ENCODE results near the gene RFX2. TPM values are rescaled to one million over a fixed set of nuclear protein-coding genes. Genes with fewer than 3 reads are reported as not detected.
"Not testable (repeated sequence)": the region's sequence is repeated elsewhere in the genome, so short reads cannot be mapped to it uniquely, and the experiment has no call there.

The RFX2 gene
- total and polyA plus RNA-seq, 4 donors = 0.67 to 5.1 (median 2.8) TPM

GRCh38 chr19:5963855-5964254, 146.4 kb downstream of the RFX2 start:
- Histone ChIP-seq H3K4me1 (ENCODE audit: control insufficient read depth in 4 of 4, insufficient read depth in 4 of 4, low read length in 3 of 4) (peaks cover 28 to 55% (median 39%) of the 10 kb centered on the region in 4 donors), H3K9ac (ENCODE audit: low read depth in 1 of 2, low read length in 2 of 2) (no peak overlapping the region), H3K4me3 (ENCODE audit: low read depth in 1 of 3, low read length in 3 of 3) (no peak overlapping the region), H3K27ac (ENCODE audit: low read depth in 1 of 2, low read length in 2 of 2) (peak overlapping the region; percentile 94 to 99), H3K9me3 (ENCODE audit: control insufficient read depth in 4 of 4, low read length in 3 of 4) (no peaks in the 10 kb centered on the region), H3K27me3 (ENCODE audit: control insufficient read depth in 4 of 4, insufficient read depth in 4 of 4, low read length in 3 of 4) (no peaks in the 10 kb centered on the region), H3K36me3 (ENCODE audit: control insufficient read depth in 4 of 4, insufficient read depth in 3 of 4, low read depth in 1 of 4, low read length in 3 of 4) (no peaks in the 10 kb centered on the region)
- 93% methylated on average over 7 of the region's 7 CpGs for WGBS
- TF ChIP-seq RXRA (IDR thresholded peaks at IDR 0.05) (no peak), ATF3 (IDR thresholded peaks at IDR 0.05) (no peak), MAX (IDR thresholded peaks at IDR 0.05) (no peak), REST (IDR thresholded peaks at IDR 0.05) (no peak), NR2F2 (IDR thresholded peaks at IDR 0.05) (no peak), SP1 (IDR thresholded peaks at IDR 0.05) (no peak), TAF1 (conservative IDR thresholded peaks at IDR 0.05) (no peak), RAD21 (IDR thresholded peaks at IDR 0.05) (no peak), FOXA2 (IDR thresholded peaks at IDR 0.05) (no peak), FOXA1 (IDR thresholded peaks at IDR 0.05) (no peak), ZBTB33 (IDR thresholded peaks at IDR 0.05) (no peak), GABPA (IDR thresholded peaks at IDR 0.05 in 1 of 2, conservative IDR thresholded peaks at IDR 0.05 in 1 of 2) (no peak), YY1 (IDR thresholded peaks at IDR 0.05) (no peak), HNF4G (IDR thresholded peaks at IDR 0.05) (no peak), CTCF (IDR thresholded peaks at IDR 0.05; ENCODE audit: low read depth, low read length, missing input control) (no peak), HNF4A (conservative IDR thresholded peaks at IDR 0.05) (no peak), JUND (IDR thresholded peaks at IDR 0.05) (no peak), EGR1 (IDR thresholded peaks at IDR 0.05; ENCODE audit: low read depth in 2 of 2) (no peak)
- DNase-seq (ENCODE audit: low spot score) = no peak

GRCh38 chr19:5963259-5963658, 147.0 kb downstream of the RFX2 start:
- Histone ChIP-seq H3K4me1 (ENCODE audit: control insufficient read depth in 4 of 4, insufficient read depth in 4 of 4, low read length in 3 of 4) (peaks cover 23 to 55% (median 41%) of the 10 kb centered on the region in 4 donors), H3K27ac (ENCODE audit: low read depth in 1 of 2, low read length in 2 of 2) (peak overlapping the region; percentile 94 to 99)
- DNase-seq (ENCODE audit: low spot score); H3K9ac ChIP-seq (ENCODE audit: low read depth in 1 of 2, low read length in 2 of 2); H3K27me3 ChIP-seq (ENCODE audit: control insufficient read depth in 4 of 4, insufficient read depth in 4 of 4, low read length in 3 of 4); H3K9me3 ChIP-seq (ENCODE audit: control insufficient read depth in 4 of 4, low read length in 3 of 4); H3K4me3 ChIP-seq (ENCODE audit: low read depth in 1 of 3, low read length in 3 of 3); H3K36me3 ChIP-seq (ENCODE audit: control insufficient read depth in 4 of 4, insufficient read depth in 3 of 4, low read depth in 1 of 4, low read length in 3 of 4): not testable (repeated sequence)
- WGBS = 87% methylated on average over 6 of the region's 6 CpGs
